HG03159 (cell line): ENCODE results near the gene SHROOM1.
A peak's percentile ranks its signal among the peaks of the same experiment; 100 is the strongest.

Experiments
- ATAC-seq: cut with Tn5 transposase; IDR thresholded peaks from one replicate; pipeline ENCODE4 v1.9.1; 2021; ENCODE audit warnings: mild to moderate bottlenecking, moderate library complexity; ENCODE audit not compliant: unreplicated experiment

SHROOM1 gene

DNA sequence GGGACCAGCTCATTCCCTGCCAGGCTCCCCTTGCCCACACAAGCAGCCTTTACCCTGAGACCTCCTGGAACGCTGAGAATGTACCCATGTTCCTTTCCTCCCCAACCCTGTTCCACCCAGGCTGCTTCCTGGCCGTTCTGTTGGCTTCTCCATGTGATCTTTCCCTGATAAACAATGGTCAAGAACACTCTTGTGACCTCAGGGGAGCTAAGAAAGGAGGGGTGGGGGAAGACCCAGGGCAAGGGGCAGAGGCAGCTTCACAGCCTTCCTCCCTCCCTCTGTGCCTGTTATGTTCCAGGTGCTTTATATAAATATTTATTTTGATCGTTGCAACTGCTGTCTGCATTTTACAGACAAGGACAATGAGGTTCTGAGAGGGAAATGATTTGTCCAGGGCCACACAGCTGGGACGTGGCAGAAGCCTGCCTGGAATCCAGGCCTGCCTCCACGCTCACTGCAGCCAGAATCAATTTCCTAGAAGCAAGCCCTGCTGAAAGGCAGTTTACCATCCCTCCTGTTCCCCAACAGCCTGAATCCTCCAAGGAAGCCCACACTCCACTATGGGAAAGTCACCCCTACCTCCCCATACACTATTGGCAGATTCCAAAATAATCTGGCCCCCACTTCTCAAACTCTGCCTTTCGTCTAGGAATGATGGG is 3.9 kb downstream of the SHROOM1 start:
- no peak for ATAC-seq

DNA sequence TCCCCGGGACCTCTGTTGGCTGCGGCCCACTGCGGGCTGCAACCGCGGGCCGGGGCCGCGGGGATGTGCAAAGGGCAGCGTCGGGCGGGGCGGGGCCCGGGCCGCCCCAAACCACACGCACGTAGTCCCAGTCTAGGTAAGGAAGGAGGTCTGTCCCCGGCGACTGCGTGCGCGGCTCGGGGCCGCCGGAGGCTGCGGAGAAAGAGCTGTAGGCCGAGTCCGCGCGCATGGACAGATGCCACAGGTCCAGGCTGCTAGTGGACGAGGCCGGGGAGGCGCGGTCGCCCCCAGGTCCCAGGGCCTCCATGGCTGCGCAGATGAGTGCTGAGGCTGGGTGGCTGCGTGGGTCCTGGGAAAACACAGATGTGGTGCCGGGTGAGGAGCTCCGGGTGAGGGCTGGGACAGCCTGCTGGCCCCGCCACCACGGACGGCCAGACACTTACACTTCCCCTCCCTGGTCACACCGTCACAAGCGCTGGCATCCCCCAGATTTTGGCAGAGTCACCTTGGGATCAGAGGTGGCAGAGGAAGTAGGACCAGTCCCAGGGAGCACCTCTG is 4.5 kb downstream of the SHROOM1 start:
- ATAC-seq: no peak

DNA sequence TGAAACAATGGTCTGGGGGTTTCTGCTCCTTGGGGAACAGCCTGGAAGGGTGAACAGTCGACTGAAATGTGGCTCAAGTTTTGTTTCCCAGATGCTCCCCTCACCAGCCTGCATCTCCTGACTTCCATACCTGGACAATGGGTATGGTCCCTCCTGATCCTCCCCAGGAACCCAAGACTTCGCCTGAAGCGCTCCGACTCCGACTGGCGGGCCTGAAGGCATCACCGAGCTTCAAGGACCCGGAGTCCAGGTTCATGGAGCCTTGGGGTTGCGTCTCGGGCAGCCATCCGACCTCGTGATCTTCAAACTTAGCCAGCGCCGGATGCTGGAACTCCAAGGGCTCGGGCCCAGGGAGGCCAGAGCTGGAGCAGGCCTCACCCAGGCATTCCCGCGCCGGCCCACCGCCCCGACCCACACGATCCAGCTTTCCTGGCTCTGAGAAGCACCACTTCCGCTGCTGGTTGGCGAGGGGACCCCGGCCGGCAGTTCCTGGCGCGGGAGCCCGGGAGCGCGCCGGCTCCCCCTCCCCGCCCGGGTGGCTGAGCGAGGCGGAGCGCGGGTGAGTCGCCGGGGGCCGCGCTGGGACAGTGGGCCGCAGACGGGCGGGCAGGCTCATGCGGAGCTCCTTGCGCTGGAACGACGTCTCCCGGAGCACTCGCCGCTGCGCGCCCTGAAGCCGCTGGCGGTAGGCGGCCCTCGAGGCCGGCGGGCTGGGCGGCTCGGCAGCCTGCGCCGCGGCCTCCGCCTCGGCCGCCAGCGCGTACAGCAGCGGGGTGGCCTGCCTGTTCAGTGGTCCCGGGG is 5.2 kb downstream of the SHROOM1 start:
- no peak for ATAC-seq

DNA sequence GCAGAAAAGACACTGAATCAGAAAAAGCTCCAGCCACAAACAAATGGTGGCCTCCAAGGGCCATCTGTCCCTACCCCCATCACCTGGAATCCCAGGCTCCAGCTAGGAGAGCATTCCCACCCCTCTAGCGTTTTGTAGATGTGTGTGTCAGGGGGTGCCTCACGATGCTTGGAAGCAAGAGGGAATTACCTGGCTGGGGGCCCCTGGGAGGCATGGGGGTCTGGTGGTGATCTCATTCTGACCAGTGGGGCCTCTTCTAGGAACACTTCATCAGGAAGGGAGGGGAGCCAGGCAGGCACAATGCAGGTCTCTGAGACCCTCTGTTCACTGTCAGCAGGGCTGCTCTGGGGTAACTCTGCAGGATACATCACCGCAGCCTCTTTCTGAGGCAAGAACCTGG is 6.0 kb downstream of the SHROOM1 start:
- no peak for ATAC-seq

DNA sequence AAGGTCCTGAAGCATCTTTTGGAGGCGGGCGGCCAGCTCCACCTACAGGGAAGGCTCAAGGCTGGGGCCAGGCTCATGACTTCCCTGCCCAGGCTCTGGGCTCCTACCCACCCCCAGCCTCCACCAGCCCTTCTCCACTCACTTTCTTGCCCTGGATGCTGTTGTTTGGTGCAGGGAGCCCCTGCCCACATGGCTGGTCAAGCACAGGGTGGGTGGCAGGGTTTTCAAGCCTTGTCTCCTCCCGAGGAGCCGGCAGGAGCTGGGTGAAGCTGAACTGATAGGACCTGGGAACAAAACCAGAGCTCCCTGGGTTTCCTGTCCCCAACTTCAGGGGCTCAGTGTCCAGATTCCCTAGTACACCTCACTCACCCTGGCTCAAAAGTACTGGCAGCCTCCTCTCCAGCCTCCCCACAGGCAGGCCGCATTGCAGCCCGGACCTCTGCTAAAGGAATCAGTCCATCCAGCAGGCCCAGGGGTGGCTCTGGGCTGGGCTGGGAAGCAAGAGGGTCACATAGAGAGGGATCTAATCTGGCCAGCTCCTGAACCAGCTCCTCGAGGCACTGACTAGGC is 6.9 kb downstream of the SHROOM1 start:
- ATAC-seq: no peak

GRCh38 chr5:132822650-132823480 is 7.6 kb downstream of the SHROOM1 start:
- ATAC-seq: no peak

- ATAC-seq: no peak
Observed at GRCh38 chr5:132821791-132822190, 8.7 kb downstream of the SHROOM1 start.

- ATAC-seq: no peak
Observed at GRCh38 chr5:132821350-132821749, 9.1 kb downstream of the SHROOM1 start.

GRCh38 chr5:132820162-132820754 is 10.2 kb downstream of the SHROOM1 start:
- ATAC-seq: peak; percentile 65

- no peak for ATAC-seq
Observed at GRCh38 chr5:132819468-132819867, 11.0 kb downstream of the SHROOM1 start.

GRCh38 chr5:132817011-132817410 is 13.4 kb downstream of the SHROOM1 start:
- ATAC-seq: no peak

GRCh38 chr5:132816554-132816953 is 13.9 kb downstream of the SHROOM1 start:
- no peak for ATAC-seq

- ATAC-seq: no peak
Observed at GRCh38 chr5:132816083-132816482, 14.4 kb downstream of the SHROOM1 start.

- no peak for ATAC-seq
Observed at GRCh38 chr5:132815454-132815853, 15.0 kb downstream of the SHROOM1 start.

DNA sequence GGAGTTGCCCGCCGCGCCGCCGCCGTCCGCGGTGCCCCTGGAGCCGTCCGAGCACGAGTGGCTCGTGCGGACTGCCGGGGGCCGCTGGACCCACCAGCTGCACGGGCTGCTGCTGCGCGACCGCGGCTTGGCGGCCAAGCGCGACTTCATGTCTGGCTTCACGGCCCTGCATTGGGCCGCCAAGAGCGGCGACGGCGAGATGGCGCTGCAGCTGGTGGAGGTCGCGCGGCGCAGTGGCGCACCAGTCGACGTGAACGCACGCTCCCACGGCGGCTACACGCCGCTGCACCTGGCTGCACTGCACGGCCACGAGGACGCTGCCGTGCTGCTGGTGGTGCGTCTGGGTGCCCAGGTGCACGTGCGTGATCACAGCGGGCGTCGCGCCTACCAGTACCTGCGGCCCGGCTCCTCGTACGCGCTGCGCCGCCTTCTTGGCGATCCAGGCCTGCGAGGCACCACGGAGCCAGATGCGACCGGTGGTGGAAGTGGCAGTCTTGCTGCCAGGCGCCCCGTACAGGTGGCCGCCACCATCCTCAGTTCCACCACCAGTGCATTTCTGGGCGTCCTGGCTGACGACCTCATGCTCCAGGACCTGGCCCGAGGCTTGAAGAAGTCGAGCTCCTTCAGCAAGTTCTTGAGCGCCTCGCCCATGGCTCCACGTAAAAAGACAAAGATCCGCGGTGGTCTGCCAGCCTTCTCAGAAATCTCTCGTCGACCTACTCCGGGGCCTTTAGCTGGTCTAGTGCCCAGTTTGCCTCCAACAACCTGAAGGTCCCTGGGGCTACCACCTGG is 15.7 kb downstream of the SHROOM1 start:
- no peak for ATAC-seq

DNA sequence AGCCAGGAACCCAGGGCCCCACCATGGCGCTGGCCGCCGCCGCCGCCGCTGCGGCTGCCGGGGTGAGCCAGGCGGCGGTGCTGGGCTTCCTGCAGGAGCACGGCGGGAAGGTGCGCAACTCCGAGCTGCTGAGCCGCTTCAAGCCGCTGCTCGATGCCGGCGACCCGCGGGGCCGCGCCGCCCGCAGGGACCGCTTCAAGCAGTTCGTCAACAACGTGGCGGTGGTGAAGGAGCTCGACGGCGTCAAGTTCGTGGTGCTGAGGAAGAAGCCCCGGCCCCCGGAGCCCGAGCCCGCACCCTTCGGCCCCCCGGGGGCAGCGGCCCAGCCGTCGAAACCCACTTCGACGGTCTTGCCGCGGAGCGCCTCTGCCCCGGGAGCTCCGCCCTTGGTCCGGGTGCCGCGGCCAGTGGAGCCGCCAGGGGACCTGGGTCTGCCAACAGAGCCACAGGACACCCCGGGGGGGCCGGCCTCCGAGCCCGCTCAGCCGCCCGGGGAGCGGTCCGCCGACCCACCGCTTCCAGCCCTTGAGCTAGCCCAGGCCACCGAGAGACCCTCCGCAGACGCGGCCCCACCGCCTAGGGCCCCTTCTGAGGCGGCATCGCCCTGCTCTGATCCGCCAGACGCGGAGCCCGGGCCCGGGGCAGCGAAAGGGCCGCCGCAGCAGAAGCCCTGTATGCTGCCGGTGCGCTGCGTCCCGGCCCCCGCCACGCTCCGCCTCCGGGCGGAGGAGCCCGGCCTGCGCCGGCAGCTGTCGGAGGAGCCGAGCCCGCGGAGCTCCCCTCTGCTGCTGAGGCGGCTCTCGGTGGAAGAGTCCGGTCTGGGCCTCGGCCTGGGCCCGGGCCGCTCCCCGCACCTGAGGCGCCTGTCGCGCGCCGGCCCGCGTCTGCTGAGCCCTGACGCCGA is 16.6 kb downstream of the SHROOM1 start:
- ATAC-seq: no peak

GRCh38 chr5:132812781-132813598 is 17.5 kb downstream of the SHROOM1 start, which contains the start of gene SOWAHA:
SOWAHA (plus strand) TSS chr5:132813302; CDS start chr5:132813622, 320 bp downstream.
- ATAC-seq: no peak
